ENCODE measurements around the gene CYP2C19. TPM values are rescaled to one million over a fixed set of nuclear protein-coding genes. Genes with fewer than 3 reads are reported as not detected.

The CYP2C19 gene
- total and polyA plus RNA-seq, 2 donors (not counting 1 experiment from before 2014, with no cell fraction given): not detected

- TF ChIP-seq EZH2 (IDR thresholded peaks at IDR 0.05; ENCODE audit: borderline replicate concordance, insufficient read depth, low read depth, low read length, poor library complexity, severe bottlenecking): no peak
- TF ChIP-seq, protein P1, sequence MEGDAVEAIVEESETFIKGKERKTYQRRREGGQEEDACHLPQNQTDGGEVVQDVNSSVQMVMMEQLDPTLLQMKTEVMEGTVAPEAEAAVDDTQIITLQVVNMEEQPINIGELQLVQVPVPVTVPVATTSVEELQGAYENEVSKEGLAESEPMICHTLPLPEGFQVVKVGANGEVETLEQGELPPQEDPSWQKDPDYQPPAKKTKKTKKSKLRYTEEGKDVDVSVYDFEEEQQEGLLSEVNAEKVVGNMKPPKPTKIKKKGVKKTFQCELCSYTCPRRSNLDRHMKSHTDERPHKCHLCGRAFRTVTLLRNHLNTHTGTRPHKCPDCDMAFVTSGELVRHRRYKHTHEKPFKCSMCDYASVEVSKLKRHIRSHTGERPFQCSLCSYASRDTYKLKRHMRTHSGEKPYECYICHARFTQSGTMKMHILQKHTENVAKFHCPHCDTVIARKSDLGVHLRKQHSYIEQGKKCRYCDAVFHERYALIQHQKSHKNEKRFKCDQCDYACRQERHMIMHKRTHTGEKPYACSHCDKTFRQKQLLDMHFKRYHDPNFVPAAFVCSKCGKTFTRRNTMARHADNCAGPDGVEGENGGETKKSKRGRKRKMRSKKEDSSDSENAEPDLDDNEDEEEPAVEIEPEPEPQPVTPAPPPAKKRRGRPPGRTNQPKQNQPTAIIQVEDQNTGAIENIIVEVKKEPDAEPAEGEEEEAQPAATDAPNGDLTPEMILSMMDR (IDR thresholded peaks at IDR 0.05): no peak
- Mint-ChIP-seq H3K4me1 (no peaks in the 10 kb centered on the region), H3K27ac (no peak overlapping the region), H3K4me3 (no peak overlapping the region), H3K27me3 (peaks cover 3% of the 10 kb centered on the region), H3K9me3 (ENCODE audit: insufficient read depth) (no peaks in the 10 kb centered on the region)
- Histone ChIP-seq H3K36me3 (replicated peaks in 1 of 2; ENCODE audit: control extremely low read depth in 1 of 2, control insufficient read depth in 1 of 2, extremely low read depth in 1 of 2, insufficient read depth in 2 of 2, low read length in 1 of 2) (no peaks in the 10 kb centered on the region), H3K79me2 (ENCODE audit: control insufficient read depth, insufficient read depth, low read length) (no peaks in the 10 kb centered on the region), H3K27me3 (replicated peaks in 1 of 4; ENCODE audit: control extremely low read depth in 1 of 4, control insufficient read depth in 3 of 4, insufficient read depth in 4 of 4, low read length in 3 of 4) (no peaks in the 10 kb centered on the region), H4K20me1 (ENCODE audit: control insufficient read depth, insufficient read depth, low read length, poor library complexity, severe bottlenecking) (no peaks in the 10 kb centered on the region), H2AFZ (ENCODE audit: insufficient read depth, low read depth, low read length, poor library complexity, severe bottlenecking) (no peak overlapping the region), H3K4me1 (ENCODE audit: control insufficient read depth in 2 of 2, insufficient read depth in 2 of 2, low read length in 2 of 2) (no peaks in the 10 kb centered on the region), H3K9me3 (ENCODE audit: control extremely low read depth in 1 of 3, control insufficient read depth in 2 of 3, insufficient read depth in 1 of 3, low read length in 2 of 3) (no peaks in the 10 kb centered on the region), H3K4me2 (replicated peaks; ENCODE audit: low read depth, low read length, poor library complexity, severe bottlenecking) (no peak overlapping the region), H3K4me3 (ENCODE audit: control extremely low read depth in 1 of 5, extremely low read depth in 1 of 5, insufficient read depth in 1 of 5, low read depth in 2 of 5, low read length in 4 of 5) (no peak overlapping the region), H3K9ac (ENCODE audit: low read length) (no peak overlapping the region), H3K27ac (ENCODE audit: low read length in 2 of 2) (no peak overlapping the region)
- DNase-seq (no peak), ATAC-seq (ENCODE audit: low read depth) (no peak)
- CTCF ChIA-PET: no interaction called here
- intact Hi-C loops (cut with micrococcal nuclease): no loop called here
- POLR2A ChIA-PET: no interaction called here
Measured at GRCh38 chr10:94851263-94851662, 88.8 kb downstream of the CYP2C19 start.

- Mint-ChIP-seq H3K4me1 (no peaks in the 10 kb centered on the region), H3K9me3 (ENCODE audit: insufficient read depth) (no peaks in the 10 kb centered on the region), H3K27ac (no peak overlapping the region), H3K27me3 (peaks cover 3% of the 10 kb centered on the region), H3K4me3 (no peak overlapping the region)
- H4K20me1 ChIP-seq (ENCODE audit: control insufficient read depth, insufficient read depth, low read length, poor library complexity, severe bottlenecking): no peaks in the 10 kb centered on the region
- WGBS (ENCODE audit: insufficient coverage): 100% methylated on average over 1 of the region's 3 CpGs
- no peak for DNase-seq
- no peaks in the 10 kb centered on the region for H3K27me3 ChIP-seq (replicated peaks in 1 of 4; ENCODE audit: control extremely low read depth in 1 of 4, control insufficient read depth in 3 of 4, insufficient read depth in 4 of 4, low read length in 3 of 4)
- H3K9ac ChIP-seq (ENCODE audit: low read length): no peak overlapping the region
- no peaks in the 10 kb centered on the region for H3K9me3 ChIP-seq (ENCODE audit: control extremely low read depth in 1 of 3, control insufficient read depth in 2 of 3, insufficient read depth in 1 of 3, low read length in 2 of 3)
- TF ChIP-seq, protein P1 (IDR thresholded peaks at IDR 0.05): no peak
- no peak for TF ChIP-seq EZH2 (IDR thresholded peaks at IDR 0.05; ENCODE audit: borderline replicate concordance, insufficient read depth, low read depth, low read length, poor library complexity, severe bottlenecking)
- no peaks in the 10 kb centered on the region for H3K36me3 ChIP-seq (replicated peaks in 1 of 2; ENCODE audit: control extremely low read depth in 1 of 2, control insufficient read depth in 1 of 2, extremely low read depth in 1 of 2, insufficient read depth in 2 of 2, low read length in 1 of 2)
- ATAC-seq (ENCODE audit: low read depth): no peak
- H3K4me2 ChIP-seq (replicated peaks; ENCODE audit: low read depth, low read length, poor library complexity, severe bottlenecking): no peak overlapping the region
- H3K27ac ChIP-seq (ENCODE audit: low read length in 2 of 2): no peak overlapping the region
- H3K79me2 ChIP-seq (ENCODE audit: control insufficient read depth, insufficient read depth, low read length): no peaks in the 10 kb centered on the region
- H3K4me3 ChIP-seq (ENCODE audit: control extremely low read depth in 1 of 5, extremely low read depth in 1 of 5, insufficient read depth in 1 of 5, low read depth in 2 of 5, low read length in 4 of 5): no peak overlapping the region
- H2AFZ ChIP-seq (ENCODE audit: insufficient read depth, low read depth, low read length, poor library complexity, severe bottlenecking): no peak overlapping the region
- intact Hi-C loops (cut with micrococcal nuclease): no loop called here
- POLR2A ChIA-PET: no interaction called here
- CTCF ChIA-PET: no interaction called here
- no peaks in the 10 kb centered on the region for H3K4me1 ChIP-seq (ENCODE audit: control insufficient read depth in 2 of 2, insufficient read depth in 2 of 2, low read length in 2 of 2)
Measured at GRCh38 chr10:94852438-94852837, 90.0 kb downstream of the CYP2C19 start.
